HCT116 (cell line): ENCODE results near the gene TM9SF2. TPM values are rescaled to one million over a fixed set of nuclear protein-coding genes. Genes with fewer than 3 reads are reported as not detected.

Experiments used
- ATAC-seq: fragments of 200-7000 bp; cut with Tn5 transposase; 2 replicates; pipeline ENCODE4 v1.9.1; 2020; ENCODE audit warnings: mild to moderate bottlenecking, moderate library complexity
- BruUV-seq: library from RNA; stranded (reverse); fragments of 400-500 nt; replicated peaks from 2 replicates; lab custom pipeline; 2021; lab: Mats Ljungman, UMichigan
- CTCF ChIA-PET: fragments of 300-600 bp; sonication (Branson Sonifier 250); formaldehyde crosslinking; loops from one replicate; lab custom pipeline; 2021; ENCODE audit warnings: antibody characterized with exemption; lab: Charles Lee
- POLR2A ChIA-PET: fragments of 300-600, 350-600 bp; sonication (Branson Sonifier 250); formaldehyde crosslinking; loops from one replicate; lab custom pipeline; 2021; ENCODE audit warnings: antibody characterized with exemption; lab: Charles Lee
- RAD21 ChIA-PET, 2 experiments: fragments of 300-600 bp; sonication (Branson Sonifier 250); formaldehyde crosslinking; loops; one replicate each; lab custom pipeline; 2023; ENCODE audit warnings: low total read pairs in 2 of 2; ENCODE audit not compliant: uncharacterized antibody in 2 of 2, unreplicated experiment in 2 of 2, low non-redundant PET in 1 of 2; lab: Charles Lee
- DNase-seq: peaks from one replicate; pipeline ENCODE4 v3.0.0-alpha.2; 2010; ENCODE audit warnings: low read depth, low spot score
- H2AFZ ChIP-seq: fragments of 200-600 bp; shearing (Covaris generic), sonication (generic); 2 replicates; pipeline ENCODE4 v1.6.1; 2017; ENCODE audit warnings: low read depth, mixed run types, mixed read lengths, antibody characterized with exemption, low read length; ENCODE audit not compliant: poor library complexity, severe bottlenecking
- H3K27ac ChIP-seq: 2 replicates; pipeline ENCODE4 v1.5.1; 2012; ENCODE audit warnings: low read depth, low read length
- H3K27me3 ChIP-seq: fragments of 200-600 bp; sonication (generic); 2 replicates; pipeline ENCODE4 v1.6.1; 2016; ENCODE audit warnings: mixed run types, low read length, mixed read lengths; ENCODE audit not compliant: insufficient read depth
- H3K36me3 ChIP-seq, 2 experiments: fragments of 200-500 bp in 1 of 2; fragments of 200-600 bp in 1 of 2; sonication (Bioruptor generic) in 1 of 2; sonication (generic) in 1 of 2; 2 replicates each; pipeline versions ENCODE4 v1.5.1 to v1.6.1; 2014 to 2016; ENCODE audit warnings: low read length in 2 of 2, inconsistent platforms in 1 of 2, mixed read lengths in 1 of 2, mixed run types in 1 of 2; ENCODE audit not compliant: insufficient read depth in 2 of 2, control insufficient read depth in 1 of 2
- H3K4me1 ChIP-seq, 2 experiments: fragments of 200-600 bp in 1 of 2; sonication (generic) in 1 of 2; 2 replicates each; pipeline versions ENCODE4 v1.5.1 to v1.6.1; 2012 to 2017; ENCODE audit warnings: low read length in 2 of 2, inconsistent platforms in 1 of 2, mild to moderate bottlenecking in 1 of 2, mixed read lengths in 1 of 2, mixed run types in 1 of 2, moderate library complexity in 1 of 2; ENCODE audit not compliant: insufficient read depth in 2 of 2, control insufficient read depth in 1 of 2
- H3K4me2 ChIP-seq: fragments of 200-600 bp; sonication (generic); 2 replicates; pipeline ENCODE4 v1.6.1; 2017; ENCODE audit warnings: mixed run types, low read length, mixed read lengths
- H3K4me3 ChIP-seq, 2 experiments: fragments of 200-600 bp in 1 of 2; sonication (generic) in 1 of 2; replicated peaks in 1 of 2; 2 replicates each; pipeline ENCODE4 v1.5.1; 2011 to 2016; ENCODE audit warnings: low read length in 2 of 2, control low read depth in 1 of 2, low read depth in 1 of 2, mild to moderate bottlenecking in 1 of 2, mixed read lengths in 1 of 2, mixed run types in 1 of 2
- H3K79me2 ChIP-seq: fragments of 200-600 bp; sonication (generic); 2 replicates; pipeline ENCODE4 v1.6.1; 2017; ENCODE audit warnings: mild to moderate bottlenecking, mixed run types, low read length, moderate library complexity, mixed read lengths; ENCODE audit not compliant: insufficient read depth
- H3K9ac ChIP-seq: fragments of 200-600 bp; sonication (generic); 2 replicates; pipeline ENCODE4 v1.6.1; 2016; ENCODE audit warnings: low read length, mixed read lengths
- H3K9me2 ChIP-seq: fragments of 200-600 bp; sonication (generic), shearing (Covaris generic); 2 replicates; pipeline ENCODE4 v1.6.1; 2017; ENCODE audit warnings: mixed run types, mild to moderate bottlenecking, moderate library complexity; ENCODE audit not compliant: insufficient read depth
- H3K9me3 ChIP-seq, 2 experiments: fragments of 200-500 bp in 1 of 2; fragments of 200-600 bp in 1 of 2; sonication (Bioruptor generic) in 1 of 2; sonication (generic) in 1 of 2; 2 replicates each; pipeline ENCODE4 v1.6.1; 2014 to 2017; ENCODE audit warnings: low read length in 2 of 2, mixed read lengths in 2 of 2, inconsistent platforms in 1 of 2, low read depth in 1 of 2, mild to moderate bottlenecking in 1 of 2, mixed run types in 1 of 2, moderate library complexity in 1 of 2; ENCODE audit not compliant: control insufficient read depth in 1 of 2, insufficient read depth in 1 of 2
- H4K20me1 ChIP-seq: fragments of 200-600 bp; sonication (generic), shearing (Covaris generic); 2 replicates; pipeline ENCODE4 v1.6.1; 2017; ENCODE audit warnings: mixed run types, mild to moderate bottlenecking, moderate library complexity; ENCODE audit not compliant: insufficient read depth
- CBX3 ChIP-seq: IDR thresholded peaks from 2 replicates; pipeline ENCODE4 v1.6.1; 2012; ENCODE audit warnings: low read depth
- CEBPB ChIP-seq: IDR thresholded peaks from 2 replicates; pipeline ENCODE4 v1.6.1; 2012; ENCODE audit warnings: low read depth
- EGR1 ChIP-seq: IDR thresholded peaks from 2 replicates; pipeline ENCODE4 v1.6.1; 2012; ENCODE audit warnings: low read depth
- ELF1 ChIP-seq: IDR thresholded peaks from 2 replicates; pipeline ENCODE4 v1.6.1; 2012; ENCODE audit warnings: low read depth, borderline replicate concordance
- EZH2 ChIP-seq: fragments of 200-600 bp; sonication (generic); IDR thresholded peaks from 2 replicates; pipeline ENCODE4 v1.6.1; 2017; ENCODE audit warnings: antibody characterized with exemption, mixed run types
- FOSL1 ChIP-seq: IDR thresholded peaks from 2 replicates; pipeline ENCODE4 v1.6.1; 2012; ENCODE audit warnings: low read depth
- JUND ChIP-seq: IDR thresholded peaks from 2 replicates; pipeline ENCODE4 v1.6.1; 2012
- MAX ChIP-seq: IDR thresholded peaks from 2 replicates; pipeline ENCODE4 v1.6.1; 2012
- POLR2A ChIP-seq: IDR thresholded peaks from 2 replicates; pipeline ENCODE4 v1.7.0; 2011; ENCODE audit warnings: borderline replicate concordance; ENCODE audit not compliant: insufficient read depth, insufficient read length; ENCODE audit errors: extremely low read depth
- POLR2AphosphoS5 ChIP-seq: IDR thresholded peaks from 2 replicates; pipeline ENCODE4 v1.6.1; 2011; ENCODE audit warnings: mild to moderate bottlenecking, low read depth, low read length, moderate library complexity
- RAD21 ChIP-seq: IDR thresholded peaks from 2 replicates; pipeline ENCODE4 v1.6.1; 2012; ENCODE audit warnings: low read depth, mild to moderate bottlenecking
- REST ChIP-seq: IDR thresholded peaks from 2 replicates; pipeline ENCODE4 v1.6.1; 2012; ENCODE audit warnings: low read depth
- SIN3A ChIP-seq: IDR thresholded peaks from 2 replicates; pipeline ENCODE4 v1.6.1; 2012; ENCODE audit warnings: low read depth
- SP1 ChIP-seq: IDR thresholded peaks from 2 replicates; pipeline ENCODE4 v1.6.1; 2012; ENCODE audit warnings: low read depth
- SRF ChIP-seq: IDR thresholded peaks from 2 replicates; pipeline ENCODE4 v1.6.1; 2012; ENCODE audit warnings: low read depth
- ZBTB33 ChIP-seq: IDR thresholded peaks from 2 replicates; pipeline ENCODE4 v1.6.1; 2011; ENCODE audit warnings: mild to moderate bottlenecking, low read length, moderate library complexity; ENCODE audit not compliant: insufficient replicate concordance; ENCODE audit errors: extremely low read depth
- intact Hi-C: fragments of 100-400 bp; cut with micrococcal nuclease; formaldehyde crosslinking; loops from 2 replicates; pipeline ENCODE4 v1.10.0; 2022
- total RNA-seq: library from RNA; stranded (reverse); gene quantifications from one replicate; pipeline ENCODE4 v1.2.1, GENCODE V29; 2021; ENCODE audit not compliant: unreplicated experiment

The TM9SF2 gene
- total RNA-seq, 1 experiment from 2014 or later = 77.8 TPM

- Histone ChIP-seq H4K20me1 (peaks cover 7% of the 10 kb centered on the region; the same call in 1 of the 2 replicates), H3K9me2 (no peaks in the 10 kb centered on the region), H3K36me3 (peaks cover 0 to 22% of the 10 kb centered on the region in 2 experiments; a peak in 2 of 4 replicates), H3K27me3 (no peaks in the 10 kb centered on the region), H3K9ac (no peak overlapping the region), H2AFZ (no peak overlapping the region), H3K9me3 (peaks cover 0 to 8% of the 10 kb centered on the region in 2 experiments; a peak in 2 of 4 replicates), H3K4me1 (peaks cover 21 to 30% of the 10 kb centered on the region in 2 experiments), H3K4me2 (no peak overlapping the region), H3K27ac (no peak overlapping the region), H3K79me2 (peaks cover 100% of the 10 kb centered on the region), H3K4me3 (no peak overlapping the region)
- DNase-seq (no peak), ATAC-seq (no peak)
- no TSS peak for BruUV-seq
- CTCF ChIA-PET = no interaction called here
- intact Hi-C loops = no loop called here
- POLR2A ChIA-PET = interaction anchor here (1.1 kb wide), 1 partner anchor 8 kb away, joined by 3 read pairs; no protein-coding TSS in a partner anchor
- no peak for TF ChIP-seq JUND
- TF ChIP-seq EZH2 = no peak
- TF ChIP-seq REST = no peak
- no peak for TF ChIP-seq ELF1
- no peak for TF ChIP-seq SIN3A
- TF ChIP-seq POLR2AphosphoS5 = no peak
- TF ChIP-seq MAX = no peak
- no peak for TF ChIP-seq ZBTB33
- no peak for TF ChIP-seq CBX3
- TF ChIP-seq SRF = no peak
- TF ChIP-seq SP1 = no peak
- TF ChIP-seq POLR2A = no peak
- no peak for TF ChIP-seq EGR1
- no peak for TF ChIP-seq FOSL1
- TF ChIP-seq CEBPB = no peak
- no peak for TF ChIP-seq RAD21
- RAD21 ChIA-PET = no interaction called here
These were observed 5.8 kb downstream of the TM9SF2 start for GRCh38 chr13:99507054-99507453.
